Ectodermal cell (in vitro differentiated cells): Measurements from ENCODE around the gene ATP2A2.

Experiments used
- H3K27ac ChIP-seq: 2 replicates; pipeline ENCODE4 v1.7.0; 2013; ENCODE audit warnings: mild to moderate bottlenecking, low read depth, low read length; ENCODE audit not compliant: insufficient read depth, poor library complexity, severe bottlenecking
- H3K27me3 ChIP-seq: 2 replicates; pipeline ENCODE4 v1.7.0; 2013; ENCODE audit warnings: mild to moderate bottlenecking, low read length; ENCODE audit not compliant: insufficient read depth, control insufficient read depth, poor library complexity, severe bottlenecking
- H3K36me3 ChIP-seq: one replicate; pipeline ENCODE4 v1.7.0; 2013; ENCODE audit warnings: low read length; ENCODE audit not compliant: control insufficient read depth, insufficient read depth
- H3K4me1 ChIP-seq: one replicate; pipeline ENCODE4 v1.7.0; 2013; ENCODE audit warnings: low read length; ENCODE audit not compliant: control insufficient read depth, insufficient read depth
- H3K4me3 ChIP-seq: 2 replicates; pipeline ENCODE4 v1.7.0; 2013; ENCODE audit warnings: low read depth, low read length, control low read depth; ENCODE audit not compliant: insufficient read depth
- H3K9me3 ChIP-seq: 2 replicates; pipeline ENCODE4 v1.7.0; 2013; ENCODE audit warnings: mild to moderate bottlenecking, low read length, moderate library complexity; ENCODE audit not compliant: control insufficient read depth
- WGBS, 2 experiments: methylation state at CpG; one replicate each; pipeline ENCODE4 v1.1.7; 2013; ENCODE audit warnings: missing lambda C conversion rate in 2 of 2; 5-methylcytosine and 5-hydroxymethylcytosine counted together

The ATP2A2 gene

GRCh38 chr12:110289711-110290078 lies 8.6 kb downstream of the ATP2A2 start:
- Histone ChIP-seq H3K4me1 (peaks cover 4% of the 10 kb centered on the region), H3K36me3 (peaks cover 23% of the 10 kb centered on the region), H3K9me3 (no peaks in the 10 kb centered on the region), H3K4me3 (no peak overlapping the region), H3K27ac (no peak overlapping the region), H3K27me3 (no peaks in the 10 kb centered on the region)
- WGBS, 2 experiments = 100% methylated on average over 1 of the region's 2 CpGs; no CpG with 5 or more reads in 1 of the 2 experiments

GRCh38 chr12:110301065-110301806 lies 20.2 kb downstream of the ATP2A2 start:
- Histone ChIP-seq H3K27ac (no peak overlapping the region), H3K27me3 (no peaks in the 10 kb centered on the region), H3K9me3 (no peaks in the 10 kb centered on the region), H3K4me1 (no peaks in the 10 kb centered on the region), H3K4me3 (no peak overlapping the region), H3K36me3 (peaks cover 59% of the 10 kb centered on the region)
- 91 to 94% methylated on average over 5 of the region's 5 CpGs for WGBS, 2 experiments

DNA sequence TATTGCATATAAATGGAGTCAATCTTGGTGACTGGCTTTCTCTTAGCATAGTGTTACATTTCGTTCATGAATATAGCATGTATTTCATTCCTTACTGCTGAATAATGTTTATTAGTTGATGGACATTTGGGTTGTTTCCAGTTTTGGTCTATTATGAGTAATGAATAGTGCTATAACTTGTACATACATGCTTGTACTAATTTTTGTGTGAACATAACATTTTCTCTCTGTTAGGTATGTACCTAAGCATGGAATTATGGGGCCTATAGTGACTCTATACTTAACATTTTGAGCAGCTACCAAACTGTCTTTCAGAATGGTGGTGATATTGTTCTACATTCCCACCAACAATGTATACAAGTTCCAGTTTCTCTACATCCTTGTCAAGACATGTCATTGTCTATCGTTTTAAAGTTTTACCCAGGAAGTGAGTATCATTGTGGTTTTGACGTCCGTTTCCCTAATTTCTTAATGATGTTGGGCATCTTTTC lies 23.1 kb downstream of the ATP2A2 start:
- Histone ChIP-seq H3K27ac (no peak overlapping the region), H3K27me3 (no peaks in the 10 kb centered on the region), H3K4me1 (no peaks in the 10 kb centered on the region), H3K4me3 (no peak overlapping the region), H3K36me3 (peaks cover 41% of the 10 kb centered on the region), H3K9me3 (no peaks in the 10 kb centered on the region)
- WGBS, 2 experiments = 96 to 100% methylated on average over 3 to 4 of the region's 4 CpGs

DNA sequence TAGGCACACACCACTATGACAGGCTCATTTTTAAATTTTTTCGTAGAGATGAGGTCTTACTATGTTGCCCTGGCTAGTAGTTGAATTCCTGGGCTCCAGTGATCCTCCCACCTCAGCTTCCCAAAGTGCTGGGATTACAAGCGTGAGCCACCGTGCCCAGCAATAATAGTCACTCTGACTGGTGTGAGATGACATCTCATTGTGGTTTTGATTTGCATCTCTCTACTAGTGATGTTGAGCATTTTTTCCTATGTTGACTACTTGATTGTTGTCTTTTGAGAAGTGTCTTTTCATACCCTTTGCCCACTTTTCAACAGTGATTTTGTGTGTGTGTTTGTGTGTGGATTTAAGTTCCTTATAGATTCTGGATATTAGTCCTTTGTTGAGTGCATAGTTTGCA lies 26.3 kb downstream of the ATP2A2 start:
- Histone ChIP-seq H3K4me1 (no peaks in the 10 kb centered on the region), H3K36me3 (peaks cover 20% of the 10 kb centered on the region), H3K4me3 (no peak overlapping the region), H3K27ac (no peak overlapping the region), H3K27me3 (no peaks in the 10 kb centered on the region), H3K9me3 (no peaks in the 10 kb centered on the region)
- 93 to 94% methylated on average over 3 of the region's 3 CpGs for WGBS, 2 experiments

DNA sequence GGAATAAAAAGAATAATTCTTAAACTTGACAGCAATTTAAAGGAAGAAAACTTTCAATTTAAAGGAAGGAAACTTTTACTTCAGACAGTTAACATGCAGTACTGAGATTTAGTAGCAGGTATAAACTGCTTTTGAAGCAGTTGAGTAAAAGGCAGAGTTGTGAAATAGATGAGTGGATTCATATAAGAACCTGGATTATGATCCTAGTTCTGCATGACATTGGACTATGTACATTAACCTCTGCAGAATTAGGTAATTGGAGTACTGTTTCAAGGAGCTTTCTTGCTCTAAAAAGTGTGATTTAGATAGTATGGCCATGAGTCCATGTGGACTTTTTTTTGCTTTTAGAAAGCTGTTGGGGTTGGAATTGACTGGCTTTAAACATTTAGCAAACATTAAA lies 29.7 kb downstream of the ATP2A2 start:
- peaks cover 5% of the 10 kb centered on the region for H3K36me3 ChIP-seq
- no peaks in the 10 kb centered on the region for H3K4me1 ChIP-seq
- no peaks in the 10 kb centered on the region for H3K27me3 ChIP-seq
- no peaks in the 10 kb centered on the region for H3K9me3 ChIP-seq
- H3K27ac ChIP-seq = no peak overlapping the region
- no peak overlapping the region for H3K4me3 ChIP-seq

DNA sequence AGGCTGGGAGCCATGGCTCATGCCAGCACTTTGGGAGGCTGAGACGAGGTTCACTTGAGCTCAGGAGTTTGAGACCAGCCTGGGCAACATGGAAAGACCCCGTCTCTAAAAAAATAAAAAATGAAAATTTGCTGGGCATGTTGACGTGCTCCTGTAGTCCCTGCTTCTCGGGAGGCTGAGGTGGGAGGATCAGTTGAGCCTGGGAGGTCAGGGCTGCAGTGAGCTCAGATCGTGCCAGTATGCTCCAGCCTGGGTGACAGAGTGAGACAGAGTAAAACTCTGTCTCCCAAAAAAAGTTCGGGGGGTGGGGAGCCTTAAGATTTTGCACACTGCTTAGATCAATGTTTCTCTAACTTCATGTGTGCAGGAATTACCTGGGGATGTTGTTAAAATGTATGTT lies 30.9 kb downstream of the ATP2A2 start:
- 94 to 95% methylated on average over 6 of the region's 6 CpGs for WGBS, 2 experiments

GRCh38 chr12:110312581-110313360 lies 31.7 kb downstream of the ATP2A2 start:
- WGBS, 2 experiments = 95% methylated on average over 9 to 10 of the region's 10 CpGs
- Histone ChIP-seq H3K9me3 (no peaks in the 10 kb centered on the region), H3K4me3 (no peak overlapping the region), H3K36me3 (peaks cover 3% of the 10 kb centered on the region), H3K27ac (no peak overlapping the region), H3K4me1 (no peaks in the 10 kb centered on the region), H3K27me3 (no peaks in the 10 kb centered on the region)

More for the DNA sequence above, 30.9 kb downstream of the ATP2A2 start:
- Histone ChIP-seq H3K4me3 (no peak overlapping the region), H3K9me3 (no peaks in the 10 kb centered on the region), H3K36me3 (peaks cover 1% of the 10 kb centered on the region), H3K4me1 (no peaks in the 10 kb centered on the region), H3K27ac (no peak overlapping the region), H3K27me3 (no peaks in the 10 kb centered on the region)

DNA sequence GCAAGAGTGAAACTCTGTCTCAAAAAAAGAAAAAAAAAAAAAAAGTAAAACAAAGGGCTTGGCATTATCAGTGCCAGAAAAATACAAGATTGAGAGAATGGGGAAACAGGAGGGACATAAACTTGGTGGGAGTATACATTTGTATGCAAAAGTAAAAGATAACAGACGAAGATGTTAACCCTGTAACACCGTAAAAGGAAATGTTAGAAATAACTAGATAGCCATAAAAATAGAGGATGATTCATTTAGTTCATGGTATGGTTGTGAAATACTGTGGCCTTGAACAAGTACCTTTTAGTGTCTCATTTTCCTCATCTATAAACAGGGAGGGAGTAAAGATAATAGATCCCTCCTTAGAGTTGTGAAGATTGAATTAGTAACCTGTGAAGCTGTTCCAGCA lies 33.3 kb downstream of the ATP2A2 start:
- no peaks in the 10 kb centered on the region for H3K4me1 ChIP-seq
- no peaks in the 10 kb centered on the region for H3K27me3 ChIP-seq
- H3K4me3 ChIP-seq = no peak overlapping the region
- H3K9me3 ChIP-seq = no peaks in the 10 kb centered on the region
- WGBS, 2 experiments = 97% methylated on average over 2 of the region's 2 CpGs
- H3K36me3 ChIP-seq = peaks cover 6% of the 10 kb centered on the region
- no peak overlapping the region for H3K27ac ChIP-seq

- Histone ChIP-seq H3K9me3 (no peaks in the 10 kb centered on the region), H3K36me3 (peaks cover 6% of the 10 kb centered on the region), H3K4me1 (no peaks in the 10 kb centered on the region), H3K4me3 (no peak overlapping the region), H3K27me3 (no peaks in the 10 kb centered on the region), H3K27ac (no peak overlapping the region)
- WGBS, 2 experiments = 84 to 93% methylated on average over 4 of the region's 4 CpGs
Observed at GRCh38 chr12:110316861-110317260, 35.8 kb downstream of the ATP2A2 start.

DNA sequence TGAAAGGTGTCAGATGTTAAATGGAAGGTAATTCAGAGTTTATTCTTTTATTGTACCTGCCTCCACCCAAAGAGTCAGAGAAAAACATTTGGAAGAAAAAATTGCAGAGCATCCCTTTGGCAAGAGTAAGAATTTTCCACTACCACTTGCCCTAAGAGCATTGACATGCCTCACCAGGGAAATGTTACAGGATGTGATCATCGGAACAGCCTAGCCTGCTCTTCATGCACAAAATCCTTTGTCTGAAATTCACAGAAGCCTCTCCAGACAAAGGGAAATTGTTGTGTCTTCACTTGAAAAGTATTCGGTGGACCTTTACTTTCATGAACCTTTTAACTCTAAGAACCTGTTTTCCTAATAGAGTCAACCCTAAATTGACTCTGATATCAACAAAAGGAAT lies 36.9 kb downstream of the ATP2A2 start:
- Histone ChIP-seq H3K36me3 (peaks cover 6% of the 10 kb centered on the region), H3K27ac (no peak overlapping the region), H3K4me1 (no peaks in the 10 kb centered on the region), H3K9me3 (no peaks in the 10 kb centered on the region), H3K27me3 (no peaks in the 10 kb centered on the region), H3K4me3 (no peak overlapping the region)
- WGBS, 2 experiments = 94 to 97% methylated on average over 2 of the region's 2 CpGs
